WTC11 (cell line): ENCODE measurements around the gene IKZF2. TPM values are rescaled to one million over a fixed set of nuclear protein-coding genes. Genes with fewer than 3 reads are reported as not detected.

Experiments
- ATAC-seq: fragments of 200-7000 bp; cut with Tn5 transposase; 2 replicates; pipeline ENCODE4 v1.10.0; 2021; ENCODE audit warnings: mild to moderate bottlenecking, moderate library complexity
- CTCF ChIA-PET: fragments of 300-600 bp; sonication (Branson Sonifier 250); formaldehyde crosslinking; loops from one replicate; lab custom pipeline; 2021; ENCODE audit warnings: antibody characterized with exemption; lab: Charles Lee
- POLR2A ChIA-PET: fragments of 350-600 bp; sonication (Branson Sonifier 250); formaldehyde crosslinking; loops from one replicate; lab custom pipeline; 2021; ENCODE audit warnings: antibody characterized with exemption; lab: Charles Lee
- DNase-seq: peaks from one replicate; pipeline ENCODE4 v3.0.0; 2021; ENCODE audit warnings: low spot score
- H3K27ac Mint-ChIP-seq: 2 replicates; pipeline ENCODE4 v1.8.0; 2021; ENCODE audit warnings: mixed read lengths
- H3K27me3 Mint-ChIP-seq: 2 replicates; pipeline ENCODE4 v1.8.0; 2021; ENCODE audit warnings: low read depth, mild to moderate bottlenecking, moderate library complexity, mixed read lengths
- H3K36me3 Mint-ChIP-seq: 2 replicates; pipeline ENCODE4 v1.8.0; 2021; ENCODE audit warnings: mixed read lengths
- H3K4me1 Mint-ChIP-seq: 2 replicates; pipeline ENCODE4 v1.8.0; 2022; ENCODE audit warnings: mixed read lengths
- H3K4me3 Mint-ChIP-seq: 2 replicates; pipeline ENCODE4 v1.8.0; 2021; ENCODE audit warnings: mild to moderate bottlenecking, moderate library complexity, mixed read lengths
- H3K9me3 Mint-ChIP-seq: 2 replicates; pipeline ENCODE4 v1.8.0; 2021; ENCODE audit warnings: mixed read lengths
- CREM ChIP-seq: sonication (generic); formaldehyde crosslinking; IDR thresholded peaks from 2 replicates; pipeline ENCODE4 v1.8.1; 2022; ENCODE audit warnings: mild to moderate bottlenecking, missing genetic modification reagents, moderate library complexity
- EMX1 ChIP-seq: fragments of 250-450 bp; sonication (Bioruptor Pico); IDR thresholded peaks from 2 replicates; pipeline ENCODE4 v1.8.0; 2021; ENCODE audit warnings: mild to moderate bottlenecking
- ESRRA ChIP-seq: sonication (generic); formaldehyde crosslinking; IDR thresholded peaks from 2 replicates; pipeline ENCODE4 v1.8.1; 2022; ENCODE audit warnings: mild to moderate bottlenecking, missing genetic modification reagents, borderline replicate concordance
- ETV6 ChIP-seq: sonication (generic); formaldehyde crosslinking; IDR thresholded peaks from 2 replicates; pipeline ENCODE4 v1.8.1; 2022; ENCODE audit warnings: mild to moderate bottlenecking, missing genetic modification reagents
- FOXK1 ChIP-seq: sonication (generic); formaldehyde crosslinking; IDR thresholded peaks from 2 replicates; pipeline ENCODE4 v1.8.0; 2022; ENCODE audit warnings: mild to moderate bottlenecking, moderate library complexity, missing genetic modification reagents
- NFE2L1 ChIP-seq: sonication (generic); formaldehyde crosslinking; IDR thresholded peaks from 2 replicates; pipeline ENCODE4 v1.8.1; 2023; ENCODE audit warnings: missing genetic modification reagents
- NR1H2 ChIP-seq: sonication (generic); formaldehyde crosslinking; IDR thresholded peaks from 2 replicates; pipeline ENCODE4 v1.9.0; 2021; ENCODE audit warnings: mild to moderate bottlenecking, moderate library complexity, missing genetic modification reagents
- PRRX2 ChIP-seq: fragments of 250-450 bp; sonication (Bioruptor Pico); IDR thresholded peaks from 2 replicates; pipeline ENCODE4 v1.8.0; 2021; ENCODE audit warnings: mild to moderate bottlenecking
- RELA ChIP-seq: sonication (generic); formaldehyde crosslinking; IDR thresholded peaks from 2 replicates; pipeline ENCODE4 v1.8.1; 2022; ENCODE audit warnings: missing genetic modification reagents, mild to moderate bottlenecking, borderline replicate concordance
- SMAD4 ChIP-seq: sonication (generic); formaldehyde crosslinking; IDR thresholded peaks from 2 replicates; pipeline ENCODE4 v1.8.0; 2022; ENCODE audit warnings: mild to moderate bottlenecking, missing genetic modification reagents
- ZNF219 ChIP-seq: sonication (generic); formaldehyde crosslinking; IDR thresholded peaks from 2 replicates; pipeline ENCODE4 v1.8.0; 2023; ENCODE audit warnings: missing genetic modification reagents, mild to moderate bottlenecking, borderline replicate concordance
- ZNF671 ChIP-seq: fragments of 250-450 bp; sonication (Bioruptor Pico); IDR thresholded peaks from 2 replicates; pipeline ENCODE4 v1.8.0; 2021; ENCODE audit warnings: mild to moderate bottlenecking
- total RNA-seq: library from RNA; stranded (reverse); gene quantifications from 3 replicates; pipeline ENCODE4 v1.2.3, GENCODE V29; 2021
- TF ChIP-seq, protein P1 (sequence below): sonication (generic); formaldehyde crosslinking; IDR thresholded peaks from 2 replicates; pipeline ENCODE4 v1.8.0; 2022; ENCODE audit warnings: missing genetic modification reagents
- TF ChIP-seq, protein P2 (sequence below): fragments of 250-450 bp; sonication (Bioruptor Pico); IDR thresholded peaks from 2 replicates; pipeline ENCODE4 v1.9.0; 2021; ENCODE audit warnings: mild to moderate bottlenecking, borderline replicate concordance
- TF ChIP-seq, protein P3 (sequence below): fragments of 200-600 bp; IDR thresholded peaks from 2 replicates; pipeline ENCODE4 v1.8.0; 2022; ENCODE audit warnings: antibody characterized with exemption
- TF ChIP-seq, protein P4 (sequence below): sonication (generic); formaldehyde crosslinking; IDR thresholded peaks from 2 replicates; pipeline ENCODE4 v1.8.1; 2023; ENCODE audit warnings: mild to moderate bottlenecking, missing genetic modification reagents, moderate library complexity
- TF ChIP-seq, protein P5 (sequence below): sonication (generic); formaldehyde crosslinking; IDR thresholded peaks from 2 replicates; pipeline ENCODE4 v1.8.1; 2023; ENCODE audit warnings: mild to moderate bottlenecking, missing genetic modification reagents, borderline replicate concordance
- TF ChIP-seq, protein P6 (sequence below): sonication (generic); formaldehyde crosslinking; IDR thresholded peaks from 2 replicates; pipeline ENCODE4 v1.8.0; 2022; ENCODE audit warnings: mild to moderate bottlenecking, missing genetic modification reagents
- TF ChIP-seq, protein P7 (sequence below): sonication (generic); formaldehyde crosslinking; IDR thresholded peaks from 2 replicates; pipeline ENCODE4 v1.8.1; 2023; ENCODE audit warnings: mild to moderate bottlenecking, missing genetic modification reagents

Gene IKZF2
- total RNA-seq, 1 experiment from 2014 or later = 4.2 TPM

DNA sequence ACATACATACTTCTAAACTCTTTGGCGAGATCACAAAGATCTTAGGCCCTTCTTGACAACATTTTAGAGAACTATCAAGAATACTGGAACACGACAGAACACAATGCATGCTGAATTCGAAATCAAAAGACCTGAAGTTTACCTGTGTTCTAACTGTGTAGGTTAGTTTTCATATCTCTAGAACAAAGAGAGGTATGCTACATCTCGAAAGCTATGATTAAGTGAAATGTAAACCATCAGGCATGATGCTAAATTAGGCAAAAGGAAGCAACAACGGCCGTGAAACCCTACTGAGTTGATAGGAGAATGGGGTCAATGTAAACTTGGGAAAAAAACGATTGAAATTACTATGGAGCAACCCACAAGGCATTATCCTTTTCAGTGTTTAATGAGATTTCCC, 43.7 kb downstream of the IKZF2 start (continued):
- TF ChIP-seq, protein P1, sequence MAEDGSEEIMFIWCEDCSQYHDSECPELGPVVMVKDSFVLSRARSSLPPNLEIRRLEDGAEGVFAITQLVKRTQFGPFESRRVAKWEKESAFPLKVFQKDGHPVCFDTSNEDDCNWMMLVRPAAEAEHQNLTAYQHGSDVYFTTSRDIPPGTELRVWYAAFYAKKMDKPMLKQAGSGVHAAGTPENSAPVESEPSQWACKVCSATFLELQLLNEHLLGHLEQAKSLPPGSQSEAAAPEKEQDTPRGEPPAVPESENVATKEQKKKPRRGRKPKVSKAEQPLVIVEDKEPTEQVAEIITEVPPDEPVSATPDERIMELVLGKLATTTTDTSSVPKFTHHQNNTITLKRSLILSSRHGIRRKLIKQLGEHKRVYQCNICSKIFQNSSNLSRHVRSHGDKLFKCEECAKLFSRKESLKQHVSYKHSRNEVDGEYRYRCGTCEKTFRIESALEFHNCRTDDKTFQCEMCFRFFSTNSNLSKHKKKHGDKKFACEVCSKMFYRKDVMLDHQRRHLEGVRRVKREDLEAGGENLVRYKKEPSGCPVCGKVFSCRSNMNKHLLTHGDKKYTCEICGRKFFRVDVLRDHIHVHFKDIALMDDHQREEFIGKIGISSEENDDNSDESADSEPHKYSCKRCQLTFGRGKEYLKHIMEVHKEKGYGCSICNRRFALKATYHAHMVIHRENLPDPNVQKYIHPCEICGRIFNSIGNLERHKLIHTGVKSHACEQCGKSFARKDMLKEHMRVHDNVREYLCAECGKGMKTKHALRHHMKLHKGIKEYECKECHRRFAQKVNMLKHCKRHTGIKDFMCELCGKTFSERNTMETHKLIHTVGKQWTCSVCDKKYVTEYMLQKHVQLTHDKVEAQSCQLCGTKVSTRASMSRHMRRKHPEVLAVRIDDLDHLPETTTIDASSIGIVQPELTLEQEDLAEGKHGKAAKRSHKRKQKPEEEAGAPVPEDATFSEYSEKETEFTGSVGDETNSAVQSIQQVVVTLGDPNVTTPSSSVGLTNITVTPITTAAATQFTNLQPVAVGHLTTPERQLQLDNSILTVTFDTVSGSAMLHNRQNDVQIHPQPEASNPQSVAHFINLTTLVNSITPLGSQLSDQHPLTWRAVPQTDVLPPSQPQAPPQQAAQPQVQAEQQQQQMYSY = no peak
- TF ChIP-seq, protein P2, sequence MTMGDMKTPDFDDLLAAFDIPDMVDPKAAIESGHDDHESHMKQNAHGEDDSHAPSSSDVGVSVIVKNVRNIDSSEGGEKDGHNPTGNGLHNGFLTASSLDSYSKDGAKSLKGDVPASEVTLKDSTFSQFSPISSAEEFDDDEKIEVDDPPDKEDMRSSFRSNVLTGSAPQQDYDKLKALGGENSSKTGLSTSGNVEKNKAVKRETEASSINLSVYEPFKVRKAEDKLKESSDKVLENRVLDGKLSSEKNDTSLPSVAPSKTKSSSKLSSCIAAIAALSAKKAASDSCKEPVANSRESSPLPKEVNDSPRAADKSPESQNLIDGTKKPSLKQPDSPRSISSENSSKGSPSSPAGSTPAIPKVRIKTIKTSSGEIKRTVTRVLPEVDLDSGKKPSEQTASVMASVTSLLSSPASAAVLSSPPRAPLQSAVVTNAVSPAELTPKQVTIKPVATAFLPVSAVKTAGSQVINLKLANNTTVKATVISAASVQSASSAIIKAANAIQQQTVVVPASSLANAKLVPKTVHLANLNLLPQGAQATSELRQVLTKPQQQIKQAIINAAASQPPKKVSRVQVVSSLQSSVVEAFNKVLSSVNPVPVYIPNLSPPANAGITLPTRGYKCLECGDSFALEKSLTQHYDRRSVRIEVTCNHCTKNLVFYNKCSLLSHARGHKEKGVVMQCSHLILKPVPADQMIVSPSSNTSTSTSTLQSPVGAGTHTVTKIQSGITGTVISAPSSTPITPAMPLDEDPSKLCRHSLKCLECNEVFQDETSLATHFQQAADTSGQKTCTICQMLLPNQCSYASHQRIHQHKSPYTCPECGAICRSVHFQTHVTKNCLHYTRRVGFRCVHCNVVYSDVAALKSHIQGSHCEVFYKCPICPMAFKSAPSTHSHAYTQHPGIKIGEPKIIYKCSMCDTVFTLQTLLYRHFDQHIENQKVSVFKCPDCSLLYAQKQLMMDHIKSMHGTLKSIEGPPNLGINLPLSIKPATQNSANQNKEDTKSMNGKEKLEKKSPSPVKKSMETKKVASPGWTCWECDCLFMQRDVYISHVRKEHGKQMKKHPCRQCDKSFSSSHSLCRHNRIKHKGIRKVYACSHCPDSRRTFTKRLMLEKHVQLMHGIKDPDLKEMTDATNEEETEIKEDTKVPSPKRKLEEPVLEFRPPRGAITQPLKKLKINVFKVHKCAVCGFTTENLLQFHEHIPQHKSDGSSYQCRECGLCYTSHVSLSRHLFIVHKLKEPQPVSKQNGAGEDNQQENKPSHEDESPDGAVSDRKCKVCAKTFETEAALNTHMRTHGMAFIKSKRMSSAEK (CRISPR knock-in tag) = no peak
- TF ChIP-seq, protein P3, sequence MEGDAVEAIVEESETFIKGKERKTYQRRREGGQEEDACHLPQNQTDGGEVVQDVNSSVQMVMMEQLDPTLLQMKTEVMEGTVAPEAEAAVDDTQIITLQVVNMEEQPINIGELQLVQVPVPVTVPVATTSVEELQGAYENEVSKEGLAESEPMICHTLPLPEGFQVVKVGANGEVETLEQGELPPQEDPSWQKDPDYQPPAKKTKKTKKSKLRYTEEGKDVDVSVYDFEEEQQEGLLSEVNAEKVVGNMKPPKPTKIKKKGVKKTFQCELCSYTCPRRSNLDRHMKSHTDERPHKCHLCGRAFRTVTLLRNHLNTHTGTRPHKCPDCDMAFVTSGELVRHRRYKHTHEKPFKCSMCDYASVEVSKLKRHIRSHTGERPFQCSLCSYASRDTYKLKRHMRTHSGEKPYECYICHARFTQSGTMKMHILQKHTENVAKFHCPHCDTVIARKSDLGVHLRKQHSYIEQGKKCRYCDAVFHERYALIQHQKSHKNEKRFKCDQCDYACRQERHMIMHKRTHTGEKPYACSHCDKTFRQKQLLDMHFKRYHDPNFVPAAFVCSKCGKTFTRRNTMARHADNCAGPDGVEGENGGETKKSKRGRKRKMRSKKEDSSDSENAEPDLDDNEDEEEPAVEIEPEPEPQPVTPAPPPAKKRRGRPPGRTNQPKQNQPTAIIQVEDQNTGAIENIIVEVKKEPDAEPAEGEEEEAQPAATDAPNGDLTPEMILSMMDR = no peak
- TF ChIP-seq SMAD4 (CRISPR knock-in tag) (no peak), NFE2L1 (no peak), CREM (CRISPR knock-in tag) (no peak), NR1H2 (CRISPR knock-in tag) (no peak)
- TF ChIP-seq, protein P4, sequence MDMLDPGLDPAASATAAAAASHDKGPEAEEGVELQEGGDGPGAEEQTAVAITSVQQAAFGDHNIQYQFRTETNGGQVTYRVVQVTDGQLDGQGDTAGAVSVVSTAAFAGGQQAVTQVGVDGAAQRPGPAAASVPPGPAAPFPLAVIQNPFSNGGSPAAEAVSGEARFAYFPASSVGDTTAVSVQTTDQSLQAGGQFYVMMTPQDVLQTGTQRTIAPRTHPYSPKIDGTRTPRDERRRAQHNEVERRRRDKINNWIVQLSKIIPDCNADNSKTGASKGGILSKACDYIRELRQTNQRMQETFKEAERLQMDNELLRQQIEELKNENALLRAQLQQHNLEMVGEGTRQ = no peak
- TF ChIP-seq, protein P5, sequence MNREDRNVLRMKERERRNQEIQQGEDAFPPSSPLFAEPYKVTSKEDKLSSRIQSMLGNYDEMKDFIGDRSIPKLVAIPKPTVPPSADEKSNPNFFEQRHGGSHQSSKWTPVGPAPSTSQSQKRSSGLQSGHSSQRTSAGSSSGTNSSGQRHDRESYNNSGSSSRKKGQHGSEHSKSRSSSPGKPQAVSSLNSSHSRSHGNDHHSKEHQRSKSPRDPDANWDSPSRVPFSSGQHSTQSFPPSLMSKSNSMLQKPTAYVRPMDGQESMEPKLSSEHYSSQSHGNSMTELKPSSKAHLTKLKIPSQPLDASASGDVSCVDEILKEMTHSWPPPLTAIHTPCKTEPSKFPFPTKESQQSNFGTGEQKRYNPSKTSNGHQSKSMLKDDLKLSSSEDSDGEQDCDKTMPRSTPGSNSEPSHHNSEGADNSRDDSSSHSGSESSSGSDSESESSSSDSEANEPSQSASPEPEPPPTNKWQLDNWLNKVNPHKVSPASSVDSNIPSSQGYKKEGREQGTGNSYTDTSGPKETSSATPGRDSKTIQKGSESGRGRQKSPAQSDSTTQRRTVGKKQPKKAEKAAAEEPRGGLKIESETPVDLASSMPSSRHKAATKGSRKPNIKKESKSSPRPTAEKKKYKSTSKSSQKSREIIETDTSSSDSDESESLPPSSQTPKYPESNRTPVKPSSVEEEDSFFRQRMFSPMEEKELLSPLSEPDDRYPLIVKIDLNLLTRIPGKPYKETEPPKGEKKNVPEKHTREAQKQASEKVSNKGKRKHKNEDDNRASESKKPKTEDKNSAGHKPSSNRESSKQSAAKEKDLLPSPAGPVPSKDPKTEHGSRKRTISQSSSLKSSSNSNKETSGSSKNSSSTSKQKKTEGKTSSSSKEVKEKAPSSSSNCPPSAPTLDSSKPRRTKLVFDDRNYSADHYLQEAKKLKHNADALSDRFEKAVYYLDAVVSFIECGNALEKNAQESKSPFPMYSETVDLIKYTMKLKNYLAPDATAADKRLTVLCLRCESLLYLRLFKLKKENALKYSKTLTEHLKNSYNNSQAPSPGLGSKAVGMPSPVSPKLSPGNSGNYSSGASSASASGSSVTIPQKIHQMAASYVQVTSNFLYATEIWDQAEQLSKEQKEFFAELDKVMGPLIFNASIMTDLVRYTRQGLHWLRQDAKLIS (CRISPR knock-in tag) = no peak

DNA sequence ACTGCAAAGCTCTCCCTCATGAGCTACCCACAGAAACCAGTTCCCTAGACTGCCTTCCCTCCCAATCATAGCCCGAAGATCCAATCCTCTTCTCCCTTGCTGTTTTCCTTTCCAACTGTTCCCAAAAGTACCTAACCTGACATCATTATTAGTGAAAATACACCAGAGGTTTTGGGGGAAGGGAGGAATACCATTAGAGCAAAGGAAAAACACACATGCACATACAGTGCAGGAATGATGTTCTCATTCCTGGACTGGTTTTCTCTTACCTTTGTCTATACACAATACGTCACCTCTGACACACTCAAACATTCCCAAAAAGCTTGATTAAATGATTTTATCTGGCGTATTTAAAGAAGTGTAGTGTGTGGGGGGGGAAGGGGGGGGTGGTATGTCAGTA, 46.2 kb downstream of the IKZF2 start:
- CTCF ChIA-PET = interaction anchor here (0.8 to 1.0 kb wide), 2 partner anchors 48 to 165 kb away, joined by 3 to 5 read pairs; no protein-coding TSS in a partner anchor
- TF ChIP-seq ZNF219 (no peak), FOXK1 (CRISPR knock-in tag) (no peak), ETV6 (no peak), ESRRA (CRISPR knock-in tag) (no peak), ZNF671 (CRISPR knock-in tag) (no peak), EMX1 (CRISPR knock-in tag) (no peak), PRRX2 (no peak), RELA (no peak)
- TF ChIP-seq, protein P6, sequence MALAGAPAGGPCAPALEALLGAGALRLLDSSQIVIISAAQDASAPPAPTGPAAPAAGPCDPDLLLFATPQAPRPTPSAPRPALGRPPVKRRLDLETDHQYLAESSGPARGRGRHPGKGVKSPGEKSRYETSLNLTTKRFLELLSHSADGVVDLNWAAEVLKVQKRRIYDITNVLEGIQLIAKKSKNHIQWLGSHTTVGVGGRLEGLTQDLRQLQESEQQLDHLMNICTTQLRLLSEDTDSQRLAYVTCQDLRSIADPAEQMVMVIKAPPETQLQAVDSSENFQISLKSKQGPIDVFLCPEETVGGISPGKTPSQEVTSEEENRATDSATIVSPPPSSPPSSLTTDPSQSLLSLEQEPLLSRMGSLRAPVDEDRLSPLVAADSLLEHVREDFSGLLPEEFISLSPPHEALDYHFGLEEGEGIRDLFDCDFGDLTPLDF (CRISPR knock-in tag) = no peak
- TF ChIP-seq, protein P7, sequence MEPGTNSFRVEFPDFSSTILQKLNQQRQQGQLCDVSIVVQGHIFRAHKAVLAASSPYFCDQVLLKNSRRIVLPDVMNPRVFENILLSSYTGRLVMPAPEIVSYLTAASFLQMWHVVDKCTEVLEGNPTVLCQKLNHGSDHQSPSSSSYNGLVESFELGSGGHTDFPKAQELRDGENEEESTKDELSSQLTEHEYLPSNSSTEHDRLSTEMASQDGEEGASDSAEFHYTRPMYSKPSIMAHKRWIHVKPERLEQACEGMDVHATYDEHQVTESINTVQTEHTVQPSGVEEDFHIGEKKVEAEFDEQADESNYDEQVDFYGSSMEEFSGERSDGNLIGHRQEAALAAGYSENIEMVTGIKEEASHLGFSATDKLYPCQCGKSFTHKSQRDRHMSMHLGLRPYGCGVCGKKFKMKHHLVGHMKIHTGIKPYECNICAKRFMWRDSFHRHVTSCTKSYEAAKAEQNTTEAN = no peak

More for the DNA sequence above, 46.2 kb downstream of the IKZF2 start:
- ATAC-seq (peak; percentile 34), DNase-seq (no peak)
- Mint-ChIP-seq H3K27me3 (no peaks in the 10 kb centered on the region), H3K4me3 (no peak overlapping the region), H3K36me3 (no peaks in the 10 kb centered on the region), H3K27ac (peak overlapping the region; percentile 11), H3K4me1 (peaks cover 18% of the 10 kb centered on the region), H3K9me3 (no peaks in the 10 kb centered on the region)
- POLR2A ChIA-PET = interaction anchor here (0.7 to 1.1 kb wide), 3 partner anchors 9 to 428 kb away, joined by 4 read pairs; no protein-coding TSS in a partner anchor
